GM19455 (cell line): ENCODE measurements around the gene CNTNAP2.

Experiments
- ATAC-seq: cut with Tn5 transposase; IDR thresholded peaks from one replicate; pipeline ENCODE4 v1.9.1; 2021; ENCODE audit not compliant: unreplicated experiment

CNTNAP2 gene

GRCh38 chr7:146414373-146414772 is 297.8 kb downstream of the CNTNAP2 start:
- ATAC-seq, result no peak

- no peak for ATAC-seq
Measured at GRCh38 chr7:146414937-146415336, 298.3 kb downstream of the CNTNAP2 start.

GRCh38 chr7:146417176-146417575 is 300.6 kb downstream of the CNTNAP2 start:
- no peak for ATAC-seq

- ATAC-seq, result no peak
Measured at GRCh38 chr7:146423446-146423845, 306.8 kb downstream of the CNTNAP2 start.

- no peak for ATAC-seq
Measured at GRCh38 chr7:146424084-146424483, 307.5 kb downstream of the CNTNAP2 start.

- no peak for ATAC-seq
Measured at GRCh38 chr7:146433501-146433900, 316.9 kb downstream of the CNTNAP2 start.

- ATAC-seq, result no peak
Measured at GRCh38 chr7:146443102-146443501, 326.5 kb downstream of the CNTNAP2 start.

GRCh38 chr7:146449625-146450024 is 333.0 kb downstream of the CNTNAP2 start:
- ATAC-seq, result no peak

GRCh38 chr7:146455091-146455655 is 338.6 kb downstream of the CNTNAP2 start:
- no peak for ATAC-seq

GRCh38 chr7:146479040-146479439 is 362.4 kb downstream of the CNTNAP2 start:
- no peak for ATAC-seq

GRCh38 chr7:146486519-146486918 is 369.9 kb downstream of the CNTNAP2 start:
- no peak for ATAC-seq

GRCh38 chr7:146492017-146492416 is 375.4 kb downstream of the CNTNAP2 start:
- no peak for ATAC-seq

- no peak for ATAC-seq
Measured at GRCh38 chr7:146494952-146495596, 378.5 kb downstream of the CNTNAP2 start.

GRCh38 chr7:146496657-146497056 is 380.1 kb downstream of the CNTNAP2 start:
- ATAC-seq, result no peak

GRCh38 chr7:146499970-146500369 is 383.4 kb downstream of the CNTNAP2 start:
- no peak for ATAC-seq

GRCh38 chr7:146503844-146504243 is 387.2 kb downstream of the CNTNAP2 start:
- ATAC-seq, result no peak

GRCh38 chr7:146510088-146510680 is 393.6 kb downstream of the CNTNAP2 start:
- no peak for ATAC-seq

- no peak for ATAC-seq
Measured at GRCh38 chr7:146514304-146514703, 397.7 kb downstream of the CNTNAP2 start.

GRCh38 chr7:146528581-146528980 is 412.0 kb downstream of the CNTNAP2 start:
- no peak for ATAC-seq

GRCh38 chr7:146539836-146540235 is 423.2 kb downstream of the CNTNAP2 start:
- no peak for ATAC-seq

GRCh38 chr7:146542101-146542500 is 425.5 kb downstream of the CNTNAP2 start:
- no peak for ATAC-seq

GRCh38 chr7:146544748-146545147 is 428.1 kb downstream of the CNTNAP2 start:
- ATAC-seq, result no peak

- ATAC-seq, result no peak
Measured at GRCh38 chr7:146548816-146549215, 432.2 kb downstream of the CNTNAP2 start.
